Brain microvascular endothelial cell (primary cell): ENCODE results near the gene DYNLL2.

Source experiments
- DNase-seq: peaks from one replicate; pipeline ENCODE4 v3.0.0-alpha.2; 2020
- H3K27ac ChIP-seq: fragments of 250-450 bp; sonication (Bioruptor Pico); 2 replicates; pipeline ENCODE4 v1.5.1; 2020; ENCODE audit warnings: mild to moderate bottlenecking, moderate library complexity
- H3K27me3 ChIP-seq: fragments of 250-450 bp; sonication (Bioruptor Pico); replicated peaks from 2 replicates; pipeline ENCODE4 v1.5.1; 2020; ENCODE audit warnings: mild to moderate bottlenecking
- H3K36me3 ChIP-seq: fragments of 250-450 bp; sonication (Bioruptor Pico); replicated peaks from 2 replicates; pipeline ENCODE4 v1.5.1; 2020; ENCODE audit warnings: mild to moderate bottlenecking
- H3K4me3 ChIP-seq: 2 replicates; pipeline ENCODE4 v1.5.1; 2011; ENCODE audit warnings: low read depth, mild to moderate bottlenecking, control low read depth, low read length, moderate library complexity
- in situ Hi-C: cut with HindIII; loops from 2 replicates; pipeline ENCODE4 v1.10.0; 2017; ENCODE audit warnings: low sequenced_read_pairs, low pct_ligation_motif_present
- TF ChIP-seq, protein P1 (sequence below): IDR thresholded peaks from 2 replicates; pipeline ENCODE4 v1.5.1; 2011; ENCODE audit warnings: low read depth, mild to moderate bottlenecking, moderate library complexity, low read length, control low read depth, inconsistent platforms; ENCODE audit errors: missing control alignments

The DYNLL2 gene

DNA sequence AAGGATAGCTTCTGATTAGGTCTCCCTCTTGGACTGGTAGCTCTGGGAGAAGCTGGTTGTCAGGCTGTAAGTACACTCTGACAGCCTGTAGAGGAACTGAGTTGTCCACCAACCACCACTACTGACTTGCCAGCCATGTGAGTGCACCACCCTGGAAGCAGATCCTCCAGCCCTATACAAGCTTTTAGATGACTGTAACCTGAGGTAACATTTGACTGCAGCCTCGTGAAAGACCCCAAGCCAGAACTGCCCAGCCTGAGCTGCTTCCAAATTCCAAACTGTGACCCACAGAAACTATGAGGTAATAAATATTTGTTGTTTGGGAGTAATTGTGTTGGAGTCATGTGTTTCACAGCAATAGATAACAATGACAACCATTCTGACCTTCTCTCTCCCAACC lies 30.8 kb upstream of the DYNLL2 start:
- DNase-seq, result no peak
- in situ Hi-C loops, result no loop called here
- TF ChIP-seq, protein P1, sequence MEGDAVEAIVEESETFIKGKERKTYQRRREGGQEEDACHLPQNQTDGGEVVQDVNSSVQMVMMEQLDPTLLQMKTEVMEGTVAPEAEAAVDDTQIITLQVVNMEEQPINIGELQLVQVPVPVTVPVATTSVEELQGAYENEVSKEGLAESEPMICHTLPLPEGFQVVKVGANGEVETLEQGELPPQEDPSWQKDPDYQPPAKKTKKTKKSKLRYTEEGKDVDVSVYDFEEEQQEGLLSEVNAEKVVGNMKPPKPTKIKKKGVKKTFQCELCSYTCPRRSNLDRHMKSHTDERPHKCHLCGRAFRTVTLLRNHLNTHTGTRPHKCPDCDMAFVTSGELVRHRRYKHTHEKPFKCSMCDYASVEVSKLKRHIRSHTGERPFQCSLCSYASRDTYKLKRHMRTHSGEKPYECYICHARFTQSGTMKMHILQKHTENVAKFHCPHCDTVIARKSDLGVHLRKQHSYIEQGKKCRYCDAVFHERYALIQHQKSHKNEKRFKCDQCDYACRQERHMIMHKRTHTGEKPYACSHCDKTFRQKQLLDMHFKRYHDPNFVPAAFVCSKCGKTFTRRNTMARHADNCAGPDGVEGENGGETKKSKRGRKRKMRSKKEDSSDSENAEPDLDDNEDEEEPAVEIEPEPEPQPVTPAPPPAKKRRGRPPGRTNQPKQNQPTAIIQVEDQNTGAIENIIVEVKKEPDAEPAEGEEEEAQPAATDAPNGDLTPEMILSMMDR, result no peak
- Histone ChIP-seq H3K27ac (no peak overlapping the region), H3K4me3 (no peak overlapping the region), H3K36me3 (no peaks in the 10 kb centered on the region), H3K27me3 (no peaks in the 10 kb centered on the region)

GRCh38 chr17:58052945-58053715 lies 30.1 kb upstream of the DYNLL2 start:
- H3K4me3 ChIP-seq, result no peak overlapping the region
- in situ Hi-C loops, result no loop called here

GRCh38 chr17:58054641-58055040 lies 28.6 kb upstream of the DYNLL2 start:
- Histone ChIP-seq H3K27me3 (no peaks in the 10 kb centered on the region), H3K27ac (no peak overlapping the region), H3K4me3 (no peak overlapping the region), H3K36me3 (no peaks in the 10 kb centered on the region)
- no peak for DNase-seq
- TF ChIP-seq, protein P1, result no peak
- in situ Hi-C loops, result no loop called here

More at GRCh38 chr17:58052945-58053715, 30.1 kb upstream of the DYNLL2 start:
- TF ChIP-seq, protein P1, result no peak
- no peaks in the 10 kb centered on the region for H3K27me3 ChIP-seq
- H3K27ac ChIP-seq, result no peak overlapping the region
- no peak for DNase-seq
- H3K36me3 ChIP-seq, result no peaks in the 10 kb centered on the region

- H3K4me3 ChIP-seq, result no peak overlapping the region
- TF ChIP-seq, protein P1, result no peak
- no peaks in the 10 kb centered on the region for H3K27me3 ChIP-seq
- DNase-seq, result no peak
- H3K36me3 ChIP-seq, result no peaks in the 10 kb centered on the region
- H3K27ac ChIP-seq, result no peak overlapping the region
- in situ Hi-C loops, result no loop called here
Measured at GRCh38 chr17:58056476-58056875, 26.7 kb upstream of the DYNLL2 start.

DNA sequence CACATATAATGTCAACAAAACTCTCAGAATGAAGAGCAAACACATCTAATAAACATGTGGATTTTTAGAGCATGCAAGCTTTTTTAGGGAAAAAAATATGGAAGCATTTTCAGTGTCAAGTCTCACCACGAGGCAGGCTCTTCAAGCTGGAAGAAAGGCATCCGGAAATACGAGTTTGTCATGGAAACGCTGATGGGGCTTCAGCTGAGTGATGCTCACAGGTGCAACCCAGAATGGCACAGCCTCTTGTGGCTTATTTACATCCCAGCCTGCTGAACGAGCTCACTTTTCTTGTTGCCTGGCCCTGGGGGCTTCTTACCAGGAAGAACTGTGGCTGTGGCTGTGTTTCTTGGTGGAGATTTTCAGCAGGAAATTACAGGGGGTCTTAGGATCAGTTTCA lies 24.1 kb upstream of the DYNLL2 start:
- Histone ChIP-seq H3K27ac (no peak overlapping the region), H3K4me3 (no peak overlapping the region), H3K36me3 (no peaks in the 10 kb centered on the region), H3K27me3 (no peaks in the 10 kb centered on the region)
- DNase-seq, result no peak
- TF ChIP-seq, protein P1, result no peak
- in situ Hi-C loops, result no loop called here

DNA sequence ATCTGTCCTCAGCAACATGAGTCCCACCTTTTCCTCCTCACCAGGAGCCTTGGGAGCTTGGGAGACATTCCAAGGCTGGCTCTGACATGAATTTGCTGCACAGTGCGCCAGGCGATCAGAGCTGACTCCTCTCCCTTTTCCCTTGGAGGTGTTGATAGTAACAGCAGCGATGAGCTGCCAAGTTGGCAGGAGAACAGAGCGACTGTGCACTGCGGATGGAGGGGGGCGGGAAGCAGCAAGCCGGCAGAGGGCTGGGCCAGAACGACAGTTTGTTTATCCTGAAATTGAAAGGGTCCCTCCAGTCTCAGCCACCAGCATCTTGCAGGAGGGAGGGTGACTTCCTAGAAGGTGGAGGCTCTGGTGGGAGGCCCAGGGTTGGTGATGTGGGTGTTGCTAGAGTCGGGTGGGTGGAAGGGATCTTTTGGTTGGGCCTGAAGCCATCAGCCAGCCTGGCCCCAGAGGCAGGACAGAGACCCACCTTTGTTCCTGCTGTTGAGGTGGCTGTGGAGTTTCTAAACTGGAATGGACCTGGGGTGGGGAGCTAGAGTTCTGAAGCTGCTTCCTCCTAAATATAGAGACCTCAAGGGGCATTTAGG lies 22.5 kb upstream of the DYNLL2 start:
- DNase-seq, result no peak
- in situ Hi-C loops, result no loop called here
- H3K27ac ChIP-seq, result no peak overlapping the region
- H3K36me3 ChIP-seq, result no peaks in the 10 kb centered on the region
- no peaks in the 10 kb centered on the region for H3K27me3 ChIP-seq
- H3K4me3 ChIP-seq, result no peak overlapping the region
- TF ChIP-seq, protein P1, result no peak
